Measurements from ENCODE around the gene SP100.

DNA sequence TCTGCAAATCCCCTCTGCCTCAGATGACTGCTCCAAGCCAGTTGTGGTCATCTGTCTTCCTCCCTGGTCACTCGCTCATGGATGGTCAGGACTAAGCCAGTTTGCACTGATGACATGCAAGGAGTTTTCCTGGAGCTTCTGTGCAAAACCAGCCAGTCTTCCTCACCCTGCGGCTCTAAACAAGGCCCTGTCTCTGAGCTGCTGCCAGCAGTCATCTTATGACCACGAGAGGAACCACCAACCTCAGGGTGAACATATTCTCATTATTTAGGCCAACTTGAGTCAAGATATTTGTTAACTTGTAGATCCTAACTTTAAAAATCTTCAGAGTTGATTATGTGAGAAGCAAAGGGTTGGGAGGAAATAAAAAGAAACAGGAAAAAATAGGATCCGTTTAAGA is 176.8 kb downstream of the SP100 start:
- TF ChIP-seq, protein P1, sequence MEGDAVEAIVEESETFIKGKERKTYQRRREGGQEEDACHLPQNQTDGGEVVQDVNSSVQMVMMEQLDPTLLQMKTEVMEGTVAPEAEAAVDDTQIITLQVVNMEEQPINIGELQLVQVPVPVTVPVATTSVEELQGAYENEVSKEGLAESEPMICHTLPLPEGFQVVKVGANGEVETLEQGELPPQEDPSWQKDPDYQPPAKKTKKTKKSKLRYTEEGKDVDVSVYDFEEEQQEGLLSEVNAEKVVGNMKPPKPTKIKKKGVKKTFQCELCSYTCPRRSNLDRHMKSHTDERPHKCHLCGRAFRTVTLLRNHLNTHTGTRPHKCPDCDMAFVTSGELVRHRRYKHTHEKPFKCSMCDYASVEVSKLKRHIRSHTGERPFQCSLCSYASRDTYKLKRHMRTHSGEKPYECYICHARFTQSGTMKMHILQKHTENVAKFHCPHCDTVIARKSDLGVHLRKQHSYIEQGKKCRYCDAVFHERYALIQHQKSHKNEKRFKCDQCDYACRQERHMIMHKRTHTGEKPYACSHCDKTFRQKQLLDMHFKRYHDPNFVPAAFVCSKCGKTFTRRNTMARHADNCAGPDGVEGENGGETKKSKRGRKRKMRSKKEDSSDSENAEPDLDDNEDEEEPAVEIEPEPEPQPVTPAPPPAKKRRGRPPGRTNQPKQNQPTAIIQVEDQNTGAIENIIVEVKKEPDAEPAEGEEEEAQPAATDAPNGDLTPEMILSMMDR (conservative IDR thresholded peaks at IDR 0.05; ENCODE audit: low read depth, low read length) = no peak
- TF ChIP-seq RAD21 (IDR thresholded peaks at IDR 0.05; ENCODE audit: low read length) (no peak), POLR2A (IDR thresholded peaks at IDR 0.05; ENCODE audit: low read depth, low read length) (no peak)
